HG03469 (cell line): Measurements from ENCODE around the gene CHD9NB.

ENCODE experiments used
- ATAC-seq: cut with Tn5 transposase; IDR thresholded peaks from one replicate; pipeline ENCODE4 v1.9.1; 2021; ENCODE audit warnings: mild to moderate bottlenecking, moderate library complexity, moderate number of reproducible peaks; ENCODE audit not compliant: unreplicated experiment

The CHD9NB gene

DNA sequence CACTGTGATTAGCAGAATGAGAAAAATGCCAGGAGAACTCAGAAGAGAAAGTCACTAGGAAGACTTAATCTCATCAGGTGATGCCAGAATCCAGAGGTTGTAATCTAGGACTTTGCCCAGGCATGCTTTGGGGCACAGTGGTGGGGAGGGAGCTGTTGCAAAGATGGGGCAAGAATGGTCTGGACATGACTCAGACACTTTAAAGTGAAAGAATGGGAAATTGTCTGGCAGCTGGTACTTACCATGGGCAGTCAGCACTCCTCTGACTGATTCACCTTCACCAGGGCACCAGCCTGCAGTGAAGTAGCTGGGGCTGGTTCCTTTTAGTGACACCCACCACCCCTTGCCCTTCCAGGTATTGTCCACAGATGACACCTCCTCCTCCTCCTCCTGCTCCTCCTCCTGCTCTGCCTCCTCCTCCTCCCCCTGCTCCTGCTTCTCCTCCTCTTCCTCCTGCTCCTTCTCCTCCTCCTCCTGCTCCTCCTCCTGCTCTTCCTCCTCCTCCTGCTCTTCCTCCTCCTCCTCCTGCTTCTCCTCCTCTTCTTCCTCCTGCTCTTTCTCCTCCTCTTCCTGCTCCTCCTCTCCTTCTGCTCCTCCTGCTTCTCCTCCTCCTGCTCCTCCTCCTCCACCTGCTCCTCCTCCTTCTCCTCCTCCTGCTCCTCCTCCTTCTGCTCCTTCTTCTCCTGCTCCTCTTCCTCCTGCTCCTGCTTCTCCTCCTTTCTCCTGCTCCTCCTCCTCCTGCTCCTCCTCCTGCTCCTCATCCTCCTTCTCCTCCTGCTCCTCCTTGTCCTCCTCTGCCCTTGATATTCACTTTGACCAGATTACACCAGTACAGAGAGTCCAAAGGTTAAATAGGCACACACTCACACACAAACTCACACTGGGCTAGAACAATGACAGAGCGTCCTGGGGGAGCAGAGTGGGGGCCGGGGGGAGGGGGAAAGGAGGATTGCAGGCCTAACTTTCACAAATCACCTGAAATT is at the start of gene CHD9NB:
TSS of gene CHD9NB (minus strand) at position 379 of the 983 bp plus-strand sequence. CDS start 8,739 bp downstream, outside the sequence.
- ATAC-seq: no peak

GRCh38 chr16:53100889-53101288 is 48.2 kb upstream of the CHD9NB start:
- ATAC-seq: no peak

- ATAC-seq: no peak
Measured at GRCh38 chr16:53100131-53100748, 47.5 kb upstream of the CHD9NB start.

DNA sequence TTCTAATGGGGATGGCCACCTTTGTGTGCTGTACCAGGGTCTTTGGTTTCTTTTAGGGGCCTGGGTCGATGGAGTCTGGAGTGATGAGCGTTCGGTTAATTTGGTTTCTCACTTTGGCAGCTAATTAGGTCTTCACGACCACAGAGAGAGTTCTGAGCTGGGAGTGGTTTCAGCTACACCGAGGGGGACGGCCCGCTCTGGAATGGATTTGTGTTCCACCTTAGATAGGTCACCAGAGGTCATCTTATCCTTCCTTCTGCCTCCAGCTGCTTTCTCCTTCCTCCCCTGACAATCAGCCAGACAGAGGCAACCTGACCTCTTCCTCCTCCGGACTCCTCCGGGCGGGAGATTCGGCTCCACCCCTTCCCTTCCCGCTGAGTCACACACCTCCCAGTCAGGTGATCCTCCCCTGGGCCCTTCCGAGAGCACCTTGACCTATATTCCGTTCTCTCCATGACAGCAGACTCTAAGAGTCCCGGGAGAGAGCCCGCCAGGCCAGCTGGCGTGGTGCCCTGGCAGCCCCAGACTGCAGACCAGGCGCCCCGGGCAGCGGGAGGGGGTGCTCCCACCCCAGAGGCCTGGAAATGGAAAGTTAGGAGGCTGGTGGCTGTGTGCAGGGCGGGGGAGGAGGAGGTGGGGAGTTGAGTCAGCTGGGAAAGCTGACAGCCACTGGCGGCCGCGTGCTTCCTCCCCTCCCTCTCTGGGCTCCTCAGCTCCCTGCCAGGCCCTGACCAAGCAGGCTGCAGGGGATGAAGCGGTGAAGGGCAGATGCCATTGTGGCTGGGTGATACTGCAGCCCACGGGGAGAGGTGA is 46.8 kb upstream of the CHD9NB start:
- peak; percentile 27 for ATAC-seq

DNA sequence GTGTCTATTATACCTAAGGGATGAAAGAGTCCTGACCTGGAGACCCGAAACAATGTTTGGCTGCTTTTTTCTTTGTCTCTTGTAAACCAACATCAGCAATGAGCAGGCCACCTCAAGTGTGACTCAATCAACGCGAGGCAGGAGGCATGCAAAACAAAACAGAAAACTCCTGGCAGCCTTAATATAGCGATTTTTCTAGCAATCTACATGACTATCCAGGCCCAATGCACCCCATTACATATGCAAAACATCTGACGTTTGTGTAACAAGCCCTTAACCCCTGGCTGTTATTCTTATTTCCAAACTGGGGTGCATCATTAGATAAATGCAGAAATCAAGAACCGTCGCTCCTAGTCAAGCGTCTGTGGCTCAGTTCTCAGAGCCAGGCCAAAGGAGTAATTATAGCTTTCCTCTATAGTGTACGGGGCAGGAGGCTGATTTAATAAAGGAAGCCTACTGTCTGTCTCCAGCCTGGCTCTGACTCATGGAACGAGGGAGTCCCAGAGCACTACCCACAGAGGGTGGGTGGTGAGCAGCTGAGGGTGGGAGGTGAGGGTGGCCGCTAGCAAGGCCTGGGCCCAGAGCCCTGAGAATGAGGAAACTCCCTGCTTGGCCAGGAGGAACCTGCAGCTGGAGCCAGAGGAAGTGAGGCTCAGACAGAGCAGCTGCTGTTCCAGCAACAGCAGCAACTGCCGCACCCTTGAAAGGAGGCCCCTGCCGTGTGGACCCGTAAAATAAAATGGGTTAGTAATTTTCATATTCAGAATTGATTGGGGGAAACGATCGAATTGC is 46.0 kb upstream of the CHD9NB start:
- ATAC-seq: peak; percentile 45

GRCh38 chr16:53097190-53097589 is 44.5 kb upstream of the CHD9NB start:
- no peak for ATAC-seq

DNA sequence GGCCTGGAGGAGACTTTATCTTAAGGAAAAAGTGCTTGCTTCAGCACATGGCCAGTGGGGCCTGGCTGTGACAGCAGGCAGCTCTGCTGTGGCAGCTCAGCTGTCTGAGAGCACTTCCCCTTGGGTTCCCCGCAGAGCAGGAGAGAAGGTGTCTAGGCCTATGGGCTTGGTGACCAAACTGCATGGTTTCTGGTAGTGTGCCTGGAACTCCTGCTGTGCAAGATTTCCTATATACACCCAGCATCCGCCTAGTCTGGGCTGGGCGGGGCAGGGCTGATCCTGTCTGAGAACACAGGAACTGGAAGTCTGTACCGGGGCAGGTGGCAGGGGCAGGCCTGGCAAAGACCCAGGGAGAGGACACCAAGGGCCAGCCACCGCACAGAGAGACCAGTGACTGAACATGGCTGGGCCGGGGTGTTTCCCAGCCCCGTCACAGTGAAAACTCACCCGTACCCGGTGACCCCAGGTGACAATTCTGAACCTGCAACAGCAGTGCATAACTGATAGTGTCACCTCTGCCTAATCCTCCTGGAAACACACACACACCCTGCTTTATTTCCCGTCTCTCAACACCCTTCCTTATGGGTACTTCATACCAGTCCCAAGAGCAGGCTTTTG is 41.4 kb upstream of the CHD9NB start:
- peak; percentile 48 for ATAC-seq

- ATAC-seq: no peak
Measured at GRCh38 chr16:53093162-53093744, 40.6 kb upstream of the CHD9NB start.

DNA sequence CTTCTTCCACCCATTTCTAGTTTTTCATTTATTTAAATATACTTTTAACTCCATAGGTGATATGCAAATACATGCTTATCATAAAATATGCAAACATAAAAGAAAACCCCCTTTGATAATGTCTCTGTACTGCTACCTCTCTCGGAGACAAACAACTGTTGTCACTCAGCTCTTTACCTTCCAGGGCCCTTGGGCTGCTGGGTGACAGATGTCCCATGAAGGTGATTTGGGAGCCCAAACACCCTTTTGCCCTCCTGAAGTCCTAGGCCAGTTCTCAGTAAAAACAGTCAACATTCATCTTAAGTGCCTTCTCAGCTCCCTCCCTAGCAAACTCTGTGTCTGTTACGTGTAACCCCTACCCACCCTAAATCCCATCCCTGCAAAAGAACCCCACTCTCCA is 39.6 kb upstream of the CHD9NB start:
- ATAC-seq: no peak

- peak; percentile 54 for ATAC-seq
Measured at GRCh38 chr16:53091466-53092211, 38.9 kb upstream of the CHD9NB start.

DNA sequence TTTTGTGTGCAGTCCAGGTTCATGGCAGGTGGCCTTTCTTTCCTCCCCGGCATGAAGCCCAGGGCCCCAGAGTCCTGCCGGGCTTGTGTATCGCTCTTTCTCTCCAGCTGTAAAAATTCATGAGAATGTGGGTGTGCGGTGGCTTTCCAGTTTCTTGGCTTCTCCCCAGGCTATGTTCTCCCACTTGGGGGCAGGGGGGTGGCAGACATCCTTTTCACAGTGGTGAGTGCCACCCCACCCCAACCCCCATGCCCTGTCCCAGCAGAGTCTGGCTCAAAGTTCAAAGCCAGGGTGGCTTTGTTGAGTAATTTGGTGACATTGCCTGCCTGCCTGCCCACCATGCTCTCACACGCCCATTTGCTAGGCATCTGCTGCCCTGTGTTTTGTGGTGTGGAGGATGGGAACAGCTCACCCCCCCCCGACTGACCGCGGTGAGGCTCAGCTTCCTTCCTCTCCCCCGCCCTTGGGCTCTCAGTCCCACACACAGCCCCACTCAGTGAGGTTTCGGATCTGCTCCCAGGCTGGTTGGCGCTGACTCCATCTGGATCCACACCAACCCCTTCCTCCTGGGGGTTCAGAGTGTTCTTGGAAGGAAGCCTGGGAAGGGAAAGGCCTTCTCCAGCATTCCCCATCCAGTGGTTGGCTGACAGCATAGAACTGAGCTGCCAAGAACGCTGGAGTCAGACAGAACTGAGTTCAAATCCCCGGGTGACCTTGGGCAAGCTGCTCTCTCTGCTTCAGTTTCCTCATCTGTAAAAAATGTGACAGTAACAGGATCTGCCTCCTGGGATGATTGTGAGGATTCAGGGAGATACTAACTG is 38.1 kb upstream of the CHD9NB start:
- ATAC-seq: no peak

GRCh38 chr16:53090286-53090590 is 37.5 kb upstream of the CHD9NB start:
- no peak for ATAC-seq

GRCh38 chr16:53089434-53090285 is 37.0 kb upstream of the CHD9NB start:
- no peak for ATAC-seq

DNA sequence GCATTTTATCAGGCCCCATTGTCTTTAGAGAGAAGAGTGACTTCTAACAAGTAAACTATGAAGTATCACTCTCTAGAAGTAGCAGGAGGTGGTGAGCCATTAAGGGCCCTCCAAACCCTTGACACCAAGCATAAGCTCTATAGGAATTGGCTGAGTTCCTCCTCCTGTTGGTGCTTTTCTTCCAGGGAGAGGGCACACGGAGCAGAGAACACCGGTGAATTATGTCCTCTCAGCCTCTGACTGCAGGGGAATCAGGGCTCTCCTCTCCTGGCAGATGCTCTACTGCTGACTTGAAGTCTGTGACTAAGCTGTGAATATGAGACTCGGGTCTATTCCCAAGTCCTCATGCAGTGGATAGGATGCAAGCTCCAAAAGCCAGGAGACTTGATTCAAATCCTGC is 34.4 kb upstream of the CHD9NB start:
- no peak for ATAC-seq

DNA sequence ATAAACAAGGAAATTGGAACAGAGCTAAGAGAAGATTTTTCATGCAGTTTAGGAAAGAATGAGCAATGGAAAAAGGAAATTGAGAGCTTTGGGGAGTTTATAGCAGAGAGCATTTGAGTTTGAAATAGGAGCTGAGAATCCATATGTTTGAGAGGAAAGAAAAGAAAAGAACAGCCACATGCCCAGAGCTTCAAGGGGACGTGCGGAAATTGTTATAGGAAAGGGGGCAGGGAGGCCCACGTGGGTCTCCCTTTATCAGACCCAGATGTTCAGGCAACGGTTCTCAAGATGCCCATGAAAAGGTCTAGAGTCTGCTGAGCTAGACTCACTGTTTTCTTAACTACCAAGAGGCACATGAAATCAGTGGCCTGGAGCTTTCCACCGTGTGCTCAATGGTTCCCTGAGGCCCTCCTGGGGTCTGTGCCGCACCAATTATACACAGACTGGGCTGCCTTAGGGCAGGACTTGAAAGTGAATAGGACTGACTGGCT is 33.3 kb upstream of the CHD9NB start:
- no peak for ATAC-seq

- ATAC-seq: no peak
Measured at GRCh38 chr16:53085369-53085843, 32.7 kb upstream of the CHD9NB start.

DNA sequence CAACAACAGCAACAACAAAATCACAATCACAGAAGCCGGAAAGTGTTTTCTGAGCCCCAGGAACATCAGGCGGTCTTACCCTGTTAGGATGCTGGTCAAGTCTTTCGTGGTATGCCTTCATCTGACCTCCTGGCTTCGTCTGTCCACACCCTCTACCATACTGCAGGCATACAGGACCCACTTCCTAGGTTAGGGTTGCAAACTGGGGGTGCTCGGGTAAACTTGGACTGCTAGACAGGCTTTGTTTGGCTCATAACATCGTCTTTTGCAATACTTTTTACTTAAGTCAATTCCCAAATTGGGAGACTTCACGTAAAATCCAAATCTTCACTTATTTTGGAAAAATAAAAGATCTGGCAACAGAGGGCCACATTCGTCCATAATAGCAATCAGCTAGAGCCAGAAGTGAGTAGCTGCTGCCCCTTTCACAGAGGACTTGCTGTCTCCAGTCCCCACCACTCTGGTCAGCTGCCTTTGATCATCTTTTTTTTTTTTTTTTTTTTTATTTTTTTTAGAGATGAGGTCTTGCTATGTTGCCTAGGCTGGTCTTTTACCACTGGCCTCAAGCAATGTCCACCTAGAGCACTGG is 32.1 kb upstream of the CHD9NB start:
- ATAC-seq: no peak
